GM12891 (cell line): ENCODE measurements around the gene DDX21.
"Not testable (repeated sequence)": the region's sequence is repeated elsewhere in the genome, so short reads cannot be mapped to it uniquely, and the experiment has no call there.

ENCODE experiments used
- PAX5 ChIP-seq: IDR thresholded peaks from 2 replicates; pipeline ENCODE4 v1.6.1; 2011; ENCODE audit warnings: low read length, moderate library complexity, mild to moderate bottlenecking; ENCODE audit not compliant: insufficient read depth, severe bottlenecking
- POLR2A ChIP-seq: IDR thresholded peaks from 2 replicates; pipeline ENCODE4 v1.6.1; 2011; ENCODE audit warnings: low read depth, low read length, control low read depth
- POLR2AphosphoS5 ChIP-seq: IDR thresholded peaks from 2 replicates; pipeline ENCODE4 v1.6.1; 2011; ENCODE audit warnings: low read depth, low read length, control low read depth
- SPI1 ChIP-seq: IDR thresholded peaks from 2 replicates; pipeline ENCODE4 v1.6.1; 2011; ENCODE audit warnings: low read depth, low read length, control low read depth
- TAF1 ChIP-seq: IDR thresholded peaks from 2 replicates; pipeline ENCODE4 v1.6.1; 2011; ENCODE audit warnings: low read depth, low read length, control low read depth

- TF ChIP-seq TAF1, POLR2A, POLR2AphosphoS5, SPI1, PAX5: not testable (repeated sequence)
Observed at GRCh38 chr10:68975936-68976473, 20.0 kb downstream of the DDX21 start.
